Globus pallidus (tissue), 1 donor: ENCODE measurements around the gene C2orf81.

Experiments used
- DNase-seq: peaks from one replicate; pipeline ENCODE4 v3.0.0-alpha.2; 2015; ENCODE audit warnings: low spot score

Gene C2orf81

DNA sequence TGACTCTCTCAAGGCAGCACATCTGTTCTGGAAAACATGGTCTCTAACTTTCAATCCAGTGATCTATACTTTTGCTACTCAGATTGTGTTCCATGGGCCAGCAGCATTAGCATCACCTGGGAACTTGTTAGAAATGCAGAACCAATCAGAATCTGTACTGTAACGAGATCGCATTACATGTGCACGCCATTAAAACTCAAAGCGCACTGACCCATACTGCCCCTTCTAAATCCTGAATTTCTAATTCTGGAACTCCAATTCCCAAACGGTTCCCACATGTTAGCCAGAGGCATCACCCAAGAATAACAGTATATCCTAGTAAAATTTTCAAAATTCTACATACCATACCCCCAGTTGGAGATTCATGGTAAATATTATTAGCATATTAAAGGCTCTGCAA lies 30.8 kb downstream of the C2orf81 start:
- no peak for DNase-seq

DNA sequence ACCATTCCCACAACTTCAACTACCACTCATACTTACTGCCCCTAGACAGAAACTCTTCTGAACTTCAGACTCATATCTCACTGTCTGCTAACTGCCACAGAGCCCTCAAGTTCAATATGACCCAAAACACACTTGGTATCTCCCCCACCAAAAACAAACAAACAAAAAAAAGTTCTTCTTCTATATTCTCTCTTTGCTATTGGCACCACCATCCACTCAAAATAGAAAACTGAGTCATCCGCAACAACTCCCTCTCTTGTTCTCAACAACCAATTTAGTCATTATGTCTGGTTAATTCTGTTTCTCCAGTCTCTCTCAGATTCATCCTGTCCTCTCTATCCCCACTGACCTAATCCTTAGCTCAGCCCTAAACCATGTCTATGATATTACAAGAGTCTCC lies 34.1 kb downstream of the C2orf81 start:
- DNase-seq, result no peak

DNA sequence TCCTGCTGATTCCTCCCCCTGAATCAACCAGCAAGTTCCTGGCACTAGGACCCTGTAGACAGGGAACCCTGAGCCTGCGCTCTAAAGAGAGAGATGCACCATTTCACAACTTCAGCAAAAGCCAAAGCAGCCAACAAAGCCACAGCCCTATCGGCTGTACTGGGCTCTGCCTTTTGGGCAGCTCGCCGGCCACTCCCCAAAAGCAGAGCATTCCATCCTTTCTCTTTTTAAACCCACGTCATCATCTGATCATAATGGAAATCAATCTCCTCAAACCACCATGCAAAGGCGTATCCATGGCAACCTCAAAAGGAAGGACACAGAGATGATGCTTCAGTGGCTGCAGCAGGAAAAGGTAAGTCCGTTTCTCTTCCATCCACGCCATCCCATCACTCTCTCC lies 36.0 kb downstream of the C2orf81 start:
- peak; percentile 84 for DNase-seq

DNA sequence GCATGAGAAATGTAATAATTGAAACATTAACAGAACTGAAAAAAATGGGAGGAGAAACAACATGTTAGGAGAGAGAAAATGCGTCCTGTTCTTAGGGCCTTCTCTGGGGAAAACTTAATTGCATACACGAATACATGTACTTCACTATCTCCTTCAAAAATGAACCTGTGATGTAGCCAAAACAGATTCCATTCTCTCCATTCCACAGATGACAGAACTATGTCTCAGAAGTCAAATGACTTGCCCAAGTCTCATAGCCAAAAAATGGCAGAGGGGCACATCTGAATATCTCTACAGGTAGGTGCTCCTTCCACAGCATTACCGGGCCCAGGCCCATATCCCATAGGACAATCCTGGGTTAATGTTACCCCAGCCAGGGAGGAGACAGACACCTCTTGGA lies 37.4 kb downstream of the C2orf81 start:
- no peak for DNase-seq

DNA sequence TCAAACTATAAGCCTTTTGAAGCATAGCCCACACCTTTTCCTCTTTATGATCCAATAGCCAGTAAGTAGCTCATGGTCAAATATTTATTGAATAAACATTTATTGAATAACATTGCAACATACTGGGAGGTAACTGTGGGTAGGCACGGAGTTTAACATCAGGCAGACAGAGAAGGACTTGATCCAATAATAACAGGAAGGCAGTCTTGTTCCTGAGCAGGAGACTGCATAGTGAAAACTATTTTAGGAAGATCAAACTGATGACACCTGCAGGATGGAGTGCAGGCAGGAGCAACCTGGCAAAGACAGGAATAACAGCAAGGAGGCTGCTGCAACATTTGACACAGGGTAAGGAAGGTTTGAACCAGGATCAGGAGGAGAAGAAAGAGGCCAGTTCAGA lies 38.2 kb downstream of the C2orf81 start:
- no peak for DNase-seq

DNA sequence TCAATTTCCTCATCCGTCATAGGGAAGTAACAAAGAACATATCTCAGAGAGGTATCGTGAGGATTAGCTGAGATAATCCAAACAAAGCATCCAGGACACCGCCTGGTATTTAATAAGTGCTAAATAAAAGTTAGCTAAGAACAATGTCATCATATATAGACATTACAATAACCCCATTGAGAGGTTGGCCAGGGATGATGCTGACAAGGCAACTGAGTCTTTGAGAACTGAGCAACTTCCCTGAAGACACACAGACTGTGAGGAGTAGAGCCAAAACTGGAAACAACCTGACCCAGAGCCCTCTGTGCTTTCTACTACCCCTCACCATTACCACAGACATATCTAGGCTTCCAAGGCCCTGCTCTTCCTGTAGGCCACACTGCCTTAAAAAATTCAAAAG lies 39.7 kb downstream of the C2orf81 start:
- DNase-seq, result no peak

DNA sequence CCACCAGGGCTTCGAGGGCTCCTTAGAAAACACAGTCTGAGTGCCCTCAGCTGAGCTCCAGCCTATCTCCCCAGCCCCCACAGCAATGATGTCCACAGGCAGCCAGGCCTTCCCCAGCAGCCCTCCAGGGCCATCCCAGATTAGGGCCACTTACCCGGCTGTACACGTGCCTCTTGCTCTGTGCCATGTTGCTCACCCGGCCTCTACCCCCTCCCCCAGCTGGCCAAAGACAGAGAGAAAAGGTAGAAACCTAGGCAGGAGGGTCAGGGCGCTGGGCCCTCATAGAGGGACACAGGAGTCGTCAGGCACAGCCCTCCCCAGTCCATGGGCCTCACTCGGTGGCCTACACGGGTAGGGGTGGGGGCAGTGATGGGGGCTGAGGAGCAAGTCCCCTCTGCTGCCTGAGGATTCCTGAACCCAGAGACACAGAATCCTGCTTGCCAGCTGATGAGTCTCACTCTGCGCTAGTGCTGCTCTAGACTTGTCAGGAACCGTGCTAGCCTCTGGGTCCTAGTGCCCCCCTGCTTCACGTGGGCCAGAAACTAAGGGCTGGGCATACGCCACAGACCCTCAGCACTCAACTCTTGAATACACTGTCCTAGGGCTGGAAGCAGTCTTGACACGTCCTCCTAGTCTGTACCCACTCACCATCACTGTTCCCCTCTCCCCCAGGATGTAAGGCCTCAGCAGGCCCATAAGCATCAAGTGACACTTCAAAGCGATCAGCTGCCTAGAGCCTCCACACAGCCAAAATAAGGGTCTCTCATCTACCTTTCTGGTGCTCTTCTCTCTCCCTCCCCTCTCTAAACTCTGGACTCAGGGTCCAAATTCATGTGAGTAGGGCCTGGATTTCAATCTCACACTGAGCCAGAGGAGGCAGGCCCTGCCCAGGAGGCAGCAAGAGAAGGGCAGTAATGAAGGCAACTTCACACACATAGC lies 41.3 kb downstream of the C2orf81 start, which contains the start of gene DCTN1:
TSS of gene DCTN1 (minus strand) at position 461 of the 939 bp plus-strand sequence. CDS start at position 187, 274 bp downstream.
- DNase-seq, result peak; percentile 84

DNA sequence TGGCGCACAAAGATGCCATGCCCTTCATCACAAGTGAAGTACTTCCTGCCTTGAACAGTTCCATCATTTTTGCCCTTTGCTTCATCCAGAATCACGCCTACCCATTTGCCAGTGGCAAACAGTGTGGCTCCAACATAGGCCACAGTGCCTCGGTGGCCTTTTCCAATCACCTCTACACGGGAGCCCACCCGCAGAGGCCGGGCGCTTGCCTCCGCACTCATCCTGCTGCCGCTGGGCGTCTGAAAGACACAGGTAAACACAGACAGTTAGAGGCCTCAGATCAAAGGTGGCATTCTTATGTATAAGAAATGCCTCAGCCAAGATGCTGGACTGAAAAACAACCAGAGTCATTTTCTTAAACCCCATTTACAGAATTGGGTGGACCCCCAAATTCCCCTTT lies 43.4 kb downstream of the C2orf81 start:
- DNase-seq, result no peak

DNA sequence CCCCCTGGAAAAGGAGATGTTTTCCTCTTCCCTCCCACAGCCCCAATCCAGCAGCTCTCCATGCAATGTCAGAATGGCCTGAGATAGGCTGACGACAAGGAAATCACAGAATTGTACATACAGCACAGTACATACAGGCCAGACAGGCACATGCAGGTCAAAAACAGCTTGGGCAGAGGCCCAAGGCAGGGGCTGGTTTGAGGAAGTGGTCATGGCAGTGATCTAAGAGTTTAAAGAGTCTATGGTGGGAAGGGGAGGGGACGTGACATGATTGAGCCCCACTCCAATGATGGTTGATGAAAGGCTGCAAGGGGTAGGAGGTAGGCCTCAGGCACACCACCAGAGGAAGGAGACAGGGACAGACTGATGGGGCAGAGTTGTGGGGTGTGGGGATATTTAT lies 45.6 kb downstream of the C2orf81 start:
- DNase-seq, result no peak

DNA sequence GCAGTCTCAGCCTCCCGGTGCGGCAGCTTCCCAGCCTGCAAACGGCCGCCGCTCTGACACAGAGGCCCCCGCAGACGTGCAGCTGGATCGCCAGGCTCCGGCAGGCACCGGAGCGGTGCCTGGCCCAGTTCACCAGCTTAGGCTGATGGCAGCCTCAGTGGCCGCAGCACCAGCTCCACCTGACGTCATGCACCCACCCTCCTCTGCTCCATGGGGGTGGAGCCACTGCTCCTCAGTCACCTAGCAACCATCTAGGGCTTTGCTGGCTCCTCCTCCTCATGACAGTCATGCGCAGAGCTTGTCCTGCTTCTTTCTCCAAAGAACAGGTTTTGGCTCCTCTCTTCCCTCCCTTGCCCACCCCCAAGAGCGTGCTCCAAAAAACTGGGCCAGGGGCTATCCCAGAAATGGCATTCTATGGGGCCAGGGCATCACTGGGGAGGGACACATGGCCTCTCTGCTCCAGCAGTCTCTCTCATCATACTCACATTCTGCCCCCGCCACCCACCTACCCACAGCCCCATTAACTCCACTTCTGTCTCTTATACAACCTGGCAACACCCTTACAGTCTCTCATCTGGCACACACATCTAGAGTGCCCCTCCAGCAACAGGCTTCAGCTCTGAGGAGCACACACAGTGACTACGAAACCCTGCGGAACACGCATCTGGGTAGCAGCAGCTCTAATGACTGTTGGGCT lies 46.8 kb downstream of the C2orf81 start:
- peak; percentile 98 for DNase-seq

DNA sequence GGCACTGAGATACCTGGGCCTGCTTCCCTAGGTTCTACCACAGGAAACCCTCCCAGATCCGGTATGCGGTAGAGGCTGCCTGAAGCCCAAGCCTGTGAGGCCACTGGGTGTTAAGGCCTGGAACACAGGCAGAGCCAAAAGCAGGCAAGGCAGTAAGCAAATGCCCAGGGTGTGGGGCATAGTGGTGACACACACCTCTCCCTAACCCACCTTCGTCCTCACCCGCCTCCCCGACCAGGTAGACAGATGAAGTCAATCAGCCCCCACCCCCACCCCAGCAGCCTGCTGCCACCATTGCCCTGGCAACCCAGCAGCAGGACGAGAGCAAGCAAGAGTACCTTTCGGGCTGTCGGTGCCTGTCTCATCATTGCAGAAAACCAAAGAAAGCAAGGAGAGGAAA lies 47.4 kb downstream of the C2orf81 start:
- DNase-seq, result no peak

DNA sequence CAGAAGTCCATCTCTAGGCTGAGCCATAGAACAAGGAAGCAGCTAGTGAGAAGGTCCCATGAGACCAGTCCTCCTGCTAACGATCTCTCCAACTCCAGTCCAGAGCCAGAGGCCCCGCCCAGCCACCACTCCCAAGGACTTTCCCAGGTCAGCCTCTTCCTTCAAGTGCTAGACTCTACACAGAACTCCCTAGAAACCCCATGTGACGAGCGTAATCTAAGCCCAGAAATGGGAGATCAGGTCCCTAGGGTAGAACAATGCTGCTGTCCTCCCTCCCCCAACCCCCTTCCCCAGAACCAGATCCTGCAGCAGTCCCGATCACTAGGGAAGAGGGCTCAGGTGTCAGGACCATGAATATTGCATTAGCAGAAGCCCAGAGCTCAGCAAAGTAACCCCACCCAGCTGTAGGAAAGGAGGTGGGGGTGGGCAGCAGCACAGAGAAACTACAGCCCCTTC lies 48.2 kb downstream of the C2orf81 start:
- no peak for DNase-seq

DNA sequence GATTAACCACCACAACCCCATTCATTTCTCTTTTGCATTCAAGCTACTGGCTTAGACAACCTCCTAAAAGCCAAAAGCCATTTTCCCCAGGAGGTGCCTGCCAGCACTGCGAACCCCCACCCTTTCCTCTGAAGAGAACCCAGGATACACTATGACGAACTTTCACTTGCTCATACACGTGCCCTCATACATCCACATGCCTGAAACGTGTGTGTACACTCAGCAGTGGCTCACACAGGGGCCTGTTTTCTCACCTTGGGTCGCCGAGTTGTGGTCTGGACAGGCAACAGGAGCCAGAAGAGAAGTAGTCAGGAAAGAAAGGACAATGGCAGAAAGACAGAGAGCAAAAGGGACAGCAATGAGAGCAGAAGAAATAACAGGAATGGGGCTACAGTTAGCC lies 48.7 kb downstream of the C2orf81 start:
- DNase-seq, result no peak

DNA sequence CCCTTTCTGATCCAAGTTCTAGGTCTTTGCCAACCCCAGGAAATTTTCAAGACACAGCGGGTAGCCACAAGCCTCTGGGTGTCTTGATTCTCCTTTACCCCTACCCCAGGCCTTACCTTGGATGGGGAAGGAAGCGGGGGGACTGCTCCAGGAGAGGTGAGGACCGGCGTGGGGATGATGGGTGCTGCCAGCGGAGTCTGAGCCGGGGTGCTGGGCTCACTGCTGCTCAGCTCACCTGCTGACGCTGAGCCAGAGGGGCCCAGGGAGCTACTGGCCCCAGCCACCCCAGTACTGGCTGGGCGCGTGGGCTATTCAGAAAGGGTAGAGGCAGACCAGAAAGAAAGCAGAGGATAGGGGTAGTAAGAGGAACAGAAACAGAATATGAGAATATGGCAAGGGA lies 50.0 kb downstream of the C2orf81 start:
- no peak for DNase-seq

DNA sequence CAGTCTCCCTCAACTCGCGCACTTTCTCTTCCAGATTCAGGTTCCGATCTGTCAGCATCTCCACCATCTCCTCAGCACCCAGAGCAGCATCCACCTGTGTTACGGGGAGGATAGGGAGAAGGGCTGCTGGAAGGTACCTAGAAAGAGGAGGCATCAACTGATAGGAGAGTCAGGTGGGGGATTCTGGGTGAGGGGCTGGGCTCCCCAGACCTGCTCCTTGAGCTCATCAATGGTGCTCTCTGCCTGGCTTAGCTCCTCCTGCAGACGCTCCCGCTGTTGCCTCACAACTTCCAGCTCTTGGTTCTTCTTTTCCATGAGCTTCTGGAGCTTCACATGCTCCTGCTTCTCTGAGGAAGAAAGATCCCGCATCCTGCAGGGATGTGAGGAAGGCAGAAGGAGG lies 51.4 kb downstream of the C2orf81 start:
- no peak for DNase-seq

DNA sequence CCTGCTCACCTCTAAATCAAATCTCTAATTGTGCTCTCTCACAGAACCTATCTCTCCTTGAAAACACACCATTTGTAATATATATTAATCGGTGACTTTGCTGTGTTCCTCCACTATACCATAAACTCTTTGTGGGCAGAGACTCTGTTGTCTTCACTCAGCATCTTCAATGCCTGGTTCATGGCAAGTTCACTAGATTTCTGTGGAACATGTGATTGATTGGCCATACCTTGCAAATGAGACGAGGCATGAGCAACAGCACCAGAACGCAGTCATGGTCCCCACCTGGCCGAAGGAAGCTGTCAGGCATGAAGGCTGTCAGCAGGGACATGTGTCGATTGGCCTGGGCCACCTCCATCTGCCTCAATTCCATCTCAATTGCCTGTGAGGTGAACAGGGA lies 52.9 kb downstream of the C2orf81 start:
- no peak for DNase-seq

DNA sequence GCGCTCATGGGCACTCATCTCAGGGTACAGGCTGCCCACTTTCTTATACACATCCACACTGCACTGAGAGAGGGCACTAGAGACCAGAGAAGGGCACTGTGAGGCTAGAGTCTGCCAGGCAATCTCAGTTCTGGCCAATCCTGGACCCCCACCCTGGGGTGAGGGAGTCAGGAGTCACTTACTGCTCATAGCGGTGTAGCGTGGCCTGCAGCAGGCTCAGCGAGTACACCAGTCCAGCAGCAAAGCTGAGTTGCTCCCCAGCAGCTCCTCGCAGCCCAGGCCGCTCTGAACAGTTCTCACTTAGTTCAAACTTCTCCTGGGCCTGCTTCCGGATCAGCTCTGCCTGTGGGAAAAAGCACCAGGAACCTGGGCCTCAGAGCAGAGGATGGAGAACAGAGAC lies 53.6 kb downstream of the C2orf81 start:
- DNase-seq, result no peak

DNA sequence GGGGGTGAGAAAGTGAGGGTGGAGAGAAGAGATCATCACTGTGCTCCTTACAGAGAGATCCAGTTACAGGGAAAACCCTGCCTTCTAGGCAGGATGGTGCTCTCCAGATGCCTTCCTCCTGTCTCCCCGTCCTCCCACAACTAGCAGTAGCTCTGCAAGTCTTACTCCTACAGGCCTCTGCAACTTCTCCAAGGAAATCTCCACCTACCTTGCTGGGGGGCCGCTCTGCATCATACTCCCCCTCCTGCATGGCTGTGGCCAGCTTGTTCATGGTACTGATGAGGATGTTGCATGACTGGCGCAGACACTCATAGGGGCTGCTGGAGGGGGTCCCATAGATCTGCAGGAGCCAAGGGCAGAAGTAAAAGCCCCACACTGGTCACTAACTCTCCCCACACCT lies 55.4 kb downstream of the C2orf81 start:
- no peak for DNase-seq

DNA sequence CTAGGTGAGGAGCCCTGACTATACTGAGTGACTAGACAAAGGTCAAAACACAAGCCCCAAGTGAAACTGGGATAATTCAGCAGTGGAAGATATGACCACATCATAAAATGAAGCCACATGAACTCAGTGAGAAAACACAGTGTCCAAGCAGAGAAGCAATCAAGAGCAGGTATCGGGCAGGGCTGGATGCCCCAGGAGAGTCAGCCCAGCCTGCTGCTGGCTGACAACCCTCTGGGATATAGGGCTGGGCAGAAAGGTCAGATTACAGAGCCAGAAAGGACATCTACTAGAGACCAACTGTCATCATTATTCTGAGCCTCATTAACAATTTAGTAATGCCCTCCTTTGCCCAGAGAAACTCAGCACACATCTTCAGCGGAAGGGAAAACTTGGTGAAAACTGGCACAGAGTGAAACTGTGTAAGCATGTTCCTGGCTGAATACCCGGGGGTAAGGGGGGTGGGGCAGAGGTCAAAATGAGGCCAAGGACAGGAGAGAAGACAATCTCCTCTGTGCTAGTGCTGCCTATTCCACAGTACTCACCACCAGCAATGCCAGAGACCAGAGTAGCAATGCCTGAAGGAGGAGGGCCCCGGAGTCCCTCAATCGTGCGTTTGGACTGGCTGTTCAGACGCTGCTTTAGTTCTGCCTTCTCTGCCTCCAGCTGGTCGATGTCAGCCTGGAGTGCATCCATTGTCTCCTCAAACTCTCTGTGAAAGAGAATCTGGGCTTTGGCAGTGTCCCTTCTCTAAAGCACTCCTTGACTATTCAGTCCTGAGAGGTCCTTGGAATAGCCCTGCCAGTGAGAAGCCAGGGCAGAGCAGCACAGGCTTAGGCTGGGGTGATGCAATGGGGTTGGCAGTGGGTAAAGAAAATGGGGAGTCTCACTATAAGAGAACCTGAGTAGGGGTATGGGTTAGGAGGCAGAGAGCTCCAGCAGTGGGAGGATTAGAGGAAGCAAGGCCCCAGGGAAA lies 56.6 kb downstream of the C2orf81 start:
- peak; percentile 51 for DNase-seq
